Stomach (tissue), 9 donors: ENCODE data around the gene TREX2. TPM values are rescaled to one million over a fixed set of nuclear protein-coding genes. Genes with fewer than 3 reads are reported as not detected.

Experiments
- DNase-seq, 2 donors: peaks; one replicate each; pipeline versions ENCODE4 v3.0.0 to v3.0.0-alpha.2; 2013 to 2019
- H3K27ac ChIP-seq, 5 donors: fragments of 200-600 bp in 4 of 5; sonication (generic) in 4 of 5; one replicate each; pipeline ENCODE4 v1.5.1; 2013 to 2019; ENCODE audit warnings: mild to moderate bottlenecking in 1 of 5, moderate library complexity in 1 of 5
- H3K27me3 ChIP-seq, 3 donors: fragments of 200-600 bp; sonication (generic); one replicate each; pipeline ENCODE4 v1.5.1; 2017 to 2019; ENCODE audit warnings: mixed run types in 1 of 3
- H3K36me3 ChIP-seq, 4 donors: fragments of 200-600 bp; sonication (generic); 1 replicate in 3 of 4; 2 replicates in 1 of 4; pipeline ENCODE4 v1.5.1; 2016 to 2019
- H3K4me1 ChIP-seq, 4 donors: fragments of 200-600 bp; sonication (generic); one replicate each; pipeline ENCODE4 v1.5.1; 2016 to 2019
- H3K4me3 ChIP-seq, 4 donors: fragments of 200-600 bp; sonication (generic) in 3 of 4; one replicate each; pipeline ENCODE4 v1.5.1; 2016 to 2019; ENCODE audit warnings: mild to moderate bottlenecking in 1 of 4
- H3K9me3 ChIP-seq, 4 donors: fragments of 200-600 bp; sonication (generic); one replicate each; pipeline ENCODE4 v1.5.1; 2016 to 2019
- CTCF ChIP-seq, 7 experiments: fragments of 450-650 bp in 4 of 7; fragments of 200-600 bp in 3 of 7; sonication (generic) in 3 of 7; IDR thresholded peaks; one replicate each; pipeline ENCODE4 v1.5.1; 2016 to 2019; ENCODE audit warnings: antibody characterized with exemption in 7 of 7, control low read depth in 2 of 7, mild to moderate bottlenecking in 1 of 7
- EP300 ChIP-seq: sonication (generic); formaldehyde crosslinking; IDR thresholded peaks from one replicate; pipeline ENCODE4 v1.6.1; 2017; ENCODE audit warnings: antibody characterized with exemption
- POLR2A ChIP-seq, 4 donors: fragments of 450-650 bp; IDR thresholded peaks; one replicate each; pipeline ENCODE4 v1.6.1; 2016; ENCODE audit warnings: antibody characterized with exemption in 4 of 4, control low read depth in 2 of 4, mild to moderate bottlenecking in 1 of 4, moderate library complexity in 1 of 4
- POLR2AphosphoS5 ChIP-seq, 3 donors: sonication (generic); formaldehyde crosslinking; IDR thresholded peaks; one replicate each; pipeline ENCODE4 v1.6.1; 2016; ENCODE audit warnings: antibody characterized with exemption in 3 of 3
- WGBS, 5 donors: extraction: QIAGEN DNeasy Blood & Tissue Kit in 3 of 5; methylation state at CpG; one replicate each; pipeline versions ENCODE4 v1.1.5 to v1.1.7; 2013 to 2018; 5-methylcytosine and 5-hydroxymethylcytosine counted together
- intact Hi-C: fragments of 100-400 bp; cut with DNase I; formaldehyde crosslinking; loops from one replicate; pipeline ENCODE4 v1.15.1; 2023; ENCODE audit warnings: low total_unique reads
- polyA plus RNA-seq, 3 donors: library from polyadenylated mRNA; stranded (reverse); fragments of 200-250 nt; gene quantifications; one replicate each; pipeline ENCODE4 v1.2.3, GENCODE V29; 2013
- total RNA-seq, 5 donors: library from RNA; depleted of rRNA; stranded (reverse); fragments of >200 nt; gene quantifications; one replicate each; pipeline versions ENCODE4 v1.1.0 to v1.2.3, GENCODE V29; 2014 to 2016
- donor health status: healthy with polysubstance abuse.
- donor health status: Bipolar disorder and iron deficiency.
- donor health status: healthy.

TREX2 gene
- total and polyA plus RNA-seq, 8 donors, result 0.62 to 13.3 (median 2.2) TPM; not detected in 3

DNA sequence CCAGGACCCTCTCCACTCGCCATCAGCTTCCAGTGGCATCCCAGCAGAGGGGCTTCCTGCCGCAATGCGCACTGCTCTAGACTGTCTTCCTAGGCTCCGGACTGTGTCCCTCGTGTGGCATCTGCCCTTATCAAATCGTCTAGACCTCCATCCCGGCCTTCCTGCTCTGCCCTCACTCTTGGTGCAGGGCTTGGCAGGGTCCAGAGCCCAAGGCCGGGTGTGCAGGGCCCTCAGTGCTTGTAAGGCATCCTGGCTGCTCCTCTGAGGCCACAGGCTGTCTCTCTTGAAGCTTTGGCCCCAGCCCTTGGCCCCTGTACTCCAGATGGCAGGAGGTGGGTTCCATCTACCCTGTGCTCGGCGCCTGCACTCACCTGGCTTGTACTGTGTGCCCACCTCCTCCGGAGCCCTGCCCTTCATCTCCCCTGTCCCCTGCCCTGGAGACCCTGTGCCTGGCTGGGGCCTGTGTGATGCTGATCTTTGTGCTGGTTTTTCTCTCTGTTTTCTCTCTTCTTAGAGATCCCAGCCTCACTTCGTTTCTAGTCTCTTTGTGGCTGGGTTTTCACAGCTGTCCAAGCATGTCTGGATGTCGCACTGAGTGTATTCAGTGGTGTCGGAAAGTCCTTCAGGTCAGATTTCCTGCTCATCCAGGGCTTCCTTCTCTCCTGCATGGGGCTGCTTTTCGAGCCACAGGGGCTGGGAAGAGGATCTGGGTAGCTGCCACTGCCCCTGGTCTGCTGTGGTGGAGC is 3.7 kb upstream of the TREX2 start:
- Histone ChIP-seq H3K9me3 (no peaks in the 10 kb centered on the region), H3K4me3 (no peak overlapping the region), H3K27ac (no peak overlapping the region), H3K36me3 (peaks cover 0 to 48% (median 35%) of the 10 kb centered on the region in 4 donors), H3K27me3 (peaks cover 0 to 5% (median 0%) of the 10 kb centered on the region in 3 donors), H3K4me1 (no peaks in the 10 kb centered on the region)
- no peak for DNase-seq
- intact Hi-C loops, result no loop called here
- WGBS, 5 donors, result 71 to 93% (median 87%) methylated on average over 6 to 15 of the region's 15 CpGs
- TF ChIP-seq POLR2A (IDR thresholded peaks at IDR 0.05) (no peak), POLR2AphosphoS5 (IDR thresholded peaks at IDR 0.05) (no peak), CTCF (IDR thresholded peaks at IDR 0.05) (no peak), EP300 (no peak)

DNA sequence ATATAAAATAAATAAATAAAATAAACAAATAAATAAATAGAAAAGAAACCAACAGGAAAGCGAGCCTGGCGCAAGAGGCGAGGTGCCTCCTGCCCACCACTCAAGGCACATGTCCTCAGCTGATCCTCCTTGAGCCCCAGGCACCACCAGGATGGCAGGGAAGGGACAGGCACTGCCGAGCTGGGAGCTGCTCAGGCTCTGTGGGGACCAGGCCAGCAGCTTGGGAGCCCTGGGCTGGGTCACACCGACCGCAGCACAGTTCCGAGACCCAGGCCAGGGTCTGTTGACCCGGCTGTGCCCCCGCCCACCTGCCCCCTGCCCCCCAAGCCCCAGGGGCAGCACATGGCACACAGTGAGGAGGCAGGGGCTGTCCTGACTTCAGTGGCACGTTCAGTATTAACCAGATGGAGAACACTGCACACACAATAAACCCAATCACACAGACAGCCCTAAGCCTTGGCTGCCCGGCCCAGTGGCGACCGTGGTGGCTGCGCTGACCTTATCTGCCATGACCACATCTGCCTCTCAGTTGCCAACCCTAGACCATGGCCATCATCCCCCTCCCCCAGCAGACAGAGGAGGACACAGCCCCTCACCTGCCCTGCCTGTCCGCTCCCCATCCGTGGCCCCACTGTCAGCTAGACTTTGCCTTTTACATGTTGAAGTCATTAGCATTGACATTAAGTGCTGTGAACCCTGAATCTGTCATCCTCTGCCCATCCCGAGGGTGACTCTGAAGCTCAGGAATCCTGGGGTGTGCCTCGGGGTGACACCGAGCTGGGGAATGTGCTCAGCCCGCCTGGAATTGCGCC is 2.9 kb upstream of the TREX2 start:
- Histone ChIP-seq H3K36me3 (peaks cover 0 to 41% (median 27%) of the 10 kb centered on the region in 4 donors), H3K4me3 (no peak overlapping the region), H3K27me3 (peaks cover 0 to 5% (median 0%) of the 10 kb centered on the region in 3 donors), H3K4me1 (no peaks in the 10 kb centered on the region), H3K9me3 (no peaks in the 10 kb centered on the region), H3K27ac (no peak overlapping the region)
- intact Hi-C loops, result no loop called here
- DNase-seq, result no peak
- TF ChIP-seq CTCF (IDR thresholded peaks at IDR 0.05) (no peak), POLR2A (IDR thresholded peaks at IDR 0.05) (no peak), POLR2AphosphoS5 (IDR thresholded peaks at IDR 0.05) (no peak)
- WGBS, 5 donors, result 85 to 97% (median 92%) methylated on average over 17 to 21 of the region's 21 CpGs

GRCh38 chrX:153447581-153447960 is 1.7 kb upstream of the TREX2 start:
- intact Hi-C loops, result no loop called here
- H3K27ac ChIP-seq, result no peak overlapping the region
- no peaks in the 10 kb centered on the region for H3K9me3 ChIP-seq
- TF ChIP-seq POLR2AphosphoS5 (IDR thresholded peaks at IDR 0.05) (no peak), EP300 (no peak), POLR2A (IDR thresholded peaks at IDR 0.05) (no peak), CTCF (IDR thresholded peaks at IDR 0.05) (no peak)
- DNase-seq, result no peak
- 81 to 88% (median 83%) methylated on average over 6 to 8 of the region's 8 CpGs for WGBS, 5 donors
- H3K4me3 ChIP-seq, result no peak overlapping the region
- peaks cover 0 to 35% (median 26%) of the 10 kb centered on the region in 4 donors for H3K36me3 ChIP-seq
- peaks cover 0 to 5% (median 0%) of the 10 kb centered on the region in 3 donors for H3K27me3 ChIP-seq
- H3K4me1 ChIP-seq, result no peaks in the 10 kb centered on the region

DNA sequence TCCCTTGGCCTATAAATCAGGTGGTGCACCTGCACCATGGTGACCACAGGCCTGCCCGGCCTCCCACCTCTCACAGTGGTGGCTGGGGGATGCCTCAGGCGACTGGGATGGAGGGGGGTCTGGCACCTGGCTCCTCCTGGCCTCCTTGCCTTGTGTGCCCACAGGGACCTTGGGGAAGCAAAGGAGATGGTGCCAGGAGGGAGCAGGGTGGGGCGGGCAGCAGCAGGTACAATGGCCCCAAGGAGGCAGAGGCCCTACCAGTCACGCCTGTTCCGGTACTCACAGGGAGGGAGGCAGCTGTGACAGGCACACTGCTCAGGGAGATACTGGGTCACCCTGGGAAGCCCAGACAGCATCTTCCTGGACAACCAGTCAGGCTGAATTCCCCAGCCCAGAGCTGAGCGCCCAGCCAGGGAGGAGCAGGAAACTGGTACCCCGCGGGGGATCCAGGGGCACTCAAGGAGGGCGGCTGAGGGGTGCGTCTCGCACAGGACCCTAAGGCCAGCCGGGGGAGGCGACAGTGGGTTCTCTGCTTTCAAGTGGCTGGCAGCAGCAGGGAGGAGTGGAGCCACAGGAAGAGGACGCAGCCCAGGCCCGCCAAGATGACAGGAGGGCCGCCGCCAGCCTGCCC is 1.2 kb upstream of the TREX2 start:
- H3K27ac ChIP-seq, result no peak overlapping the region
- H3K9me3 ChIP-seq, result no peaks in the 10 kb centered on the region
- H3K4me3 ChIP-seq, result no peak overlapping the region
- peaks cover 0 to 34% (median 26%) of the 10 kb centered on the region in 4 donors for H3K36me3 ChIP-seq
- 86 to 93% (median 90%) methylated on average over 6 to 17 of the region's 17 CpGs for WGBS, 5 donors
- no peak for DNase-seq
- peaks cover 0 to 5% (median 0%) of the 10 kb centered on the region in 3 donors for H3K27me3 ChIP-seq
- TF ChIP-seq POLR2AphosphoS5 (IDR thresholded peaks at IDR 0.05) (no peak), CTCF (IDR thresholded peaks at IDR 0.05) (no peak), EP300 (no peak), POLR2A (IDR thresholded peaks at IDR 0.05) (no peak)
- intact Hi-C loops, result no loop called here
- H3K4me1 ChIP-seq, result no peaks in the 10 kb centered on the region
